ENCODE measurements around the gene SLC25A21. TPM values are rescaled to one million over a fixed set of nuclear protein-coding genes. Genes with fewer than 3 reads are reported as not detected.

The SLC25A21 gene
- total RNA-seq, 1 donor: 1.3 TPM

DNA sequence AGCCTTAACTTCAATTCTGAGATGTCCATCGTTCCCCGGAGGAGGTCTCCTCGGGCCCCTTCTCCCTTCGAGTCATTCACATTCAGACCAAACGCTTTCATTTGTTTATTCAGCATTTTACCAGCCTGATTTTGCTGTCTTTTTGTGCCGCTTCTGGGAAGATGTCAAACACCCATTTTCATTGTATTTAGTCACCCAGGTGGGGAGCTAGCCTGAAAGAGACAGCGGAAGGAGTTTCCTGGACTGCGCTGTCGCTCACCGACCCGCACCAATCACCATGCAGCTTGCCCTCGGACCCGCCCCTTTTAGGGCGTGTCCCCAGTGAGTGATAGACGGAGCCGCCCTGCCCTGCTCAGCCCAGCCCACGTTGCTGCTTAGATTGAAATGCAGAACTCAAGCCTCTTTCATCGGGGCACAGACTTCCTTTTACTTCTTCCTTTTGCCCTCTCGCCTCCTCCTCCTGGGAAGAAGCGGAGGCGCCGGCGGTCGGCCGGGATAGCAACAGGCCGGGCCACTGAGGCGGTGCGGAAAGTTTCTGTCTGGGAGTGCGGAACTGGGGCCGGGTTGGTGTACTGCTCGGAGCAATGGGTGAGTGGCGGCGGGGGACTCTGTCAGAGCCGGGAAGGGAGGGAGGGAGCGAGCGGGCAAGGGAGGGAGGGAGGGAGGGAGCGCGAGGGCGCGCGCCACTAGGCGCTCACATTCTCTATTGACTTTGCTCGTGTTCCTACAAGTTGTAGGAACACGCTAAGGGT lies 510.7 kb downstream of the SLC25A21 start, which contains the start of gene PAX9:
Gene PAX9, plus strand, starts transcription at position 355 of the 752 bp plus-strand sequence. Its CDS starts 230 bp downstream, at position 585.
- no peak within 1 kb of the TSS for H3K4me3 ChIP-seq (ENCODE audit: low read depth, low read length)
- TF ChIP-seq, protein P1, sequence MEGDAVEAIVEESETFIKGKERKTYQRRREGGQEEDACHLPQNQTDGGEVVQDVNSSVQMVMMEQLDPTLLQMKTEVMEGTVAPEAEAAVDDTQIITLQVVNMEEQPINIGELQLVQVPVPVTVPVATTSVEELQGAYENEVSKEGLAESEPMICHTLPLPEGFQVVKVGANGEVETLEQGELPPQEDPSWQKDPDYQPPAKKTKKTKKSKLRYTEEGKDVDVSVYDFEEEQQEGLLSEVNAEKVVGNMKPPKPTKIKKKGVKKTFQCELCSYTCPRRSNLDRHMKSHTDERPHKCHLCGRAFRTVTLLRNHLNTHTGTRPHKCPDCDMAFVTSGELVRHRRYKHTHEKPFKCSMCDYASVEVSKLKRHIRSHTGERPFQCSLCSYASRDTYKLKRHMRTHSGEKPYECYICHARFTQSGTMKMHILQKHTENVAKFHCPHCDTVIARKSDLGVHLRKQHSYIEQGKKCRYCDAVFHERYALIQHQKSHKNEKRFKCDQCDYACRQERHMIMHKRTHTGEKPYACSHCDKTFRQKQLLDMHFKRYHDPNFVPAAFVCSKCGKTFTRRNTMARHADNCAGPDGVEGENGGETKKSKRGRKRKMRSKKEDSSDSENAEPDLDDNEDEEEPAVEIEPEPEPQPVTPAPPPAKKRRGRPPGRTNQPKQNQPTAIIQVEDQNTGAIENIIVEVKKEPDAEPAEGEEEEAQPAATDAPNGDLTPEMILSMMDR (IDR thresholded peaks at IDR 0.05; ENCODE audit: insufficient read depth, low read depth, low read length): no peak
- DNase-seq (ENCODE audit: low read depth): no peak

DNA sequence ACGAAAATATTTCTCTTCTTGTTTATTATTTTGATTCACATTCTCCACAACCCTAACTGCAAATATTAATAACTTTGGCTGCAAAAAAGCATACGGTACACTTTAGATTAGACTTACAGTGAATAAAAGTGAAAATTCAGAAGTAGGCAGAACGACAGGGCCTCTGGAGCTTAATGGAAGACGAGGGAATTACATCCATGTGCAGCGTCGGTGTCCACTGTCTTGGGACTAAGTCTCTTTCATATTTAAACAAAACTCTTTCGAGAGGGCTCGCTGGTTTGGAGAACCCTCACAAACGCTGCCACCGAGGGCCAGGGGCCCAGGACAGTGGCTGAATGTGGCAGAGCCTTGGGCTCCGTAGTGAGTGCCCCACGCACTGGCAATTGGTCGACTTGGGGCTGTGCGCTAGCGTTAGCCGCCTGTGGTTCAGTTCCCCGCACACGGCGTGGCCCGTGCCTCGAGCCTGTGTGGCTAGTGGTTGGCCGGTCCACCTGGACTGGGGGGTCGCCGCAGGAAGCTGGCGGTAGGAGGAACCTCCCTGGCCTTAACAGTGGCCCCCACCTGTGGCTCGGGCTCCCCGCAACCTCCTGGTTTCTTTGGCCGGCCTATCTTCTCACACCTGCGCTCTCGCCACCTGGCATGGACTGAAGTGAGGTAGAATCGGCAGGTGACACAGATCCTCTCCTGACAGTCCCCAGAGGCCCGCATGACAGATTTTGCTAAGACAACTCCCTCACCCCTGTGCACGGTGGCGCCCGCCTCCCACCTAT lies 511.5 kb downstream of the SLC25A21 start:
- TF ChIP-seq, protein P1 (IDR thresholded peaks at IDR 0.05; ENCODE audit: insufficient read depth, low read depth, low read length): no peak
- H3K4me3 ChIP-seq (ENCODE audit: low read depth, low read length): no peak overlapping the region
- DNase-seq (ENCODE audit: low read depth): no peak

DNA sequence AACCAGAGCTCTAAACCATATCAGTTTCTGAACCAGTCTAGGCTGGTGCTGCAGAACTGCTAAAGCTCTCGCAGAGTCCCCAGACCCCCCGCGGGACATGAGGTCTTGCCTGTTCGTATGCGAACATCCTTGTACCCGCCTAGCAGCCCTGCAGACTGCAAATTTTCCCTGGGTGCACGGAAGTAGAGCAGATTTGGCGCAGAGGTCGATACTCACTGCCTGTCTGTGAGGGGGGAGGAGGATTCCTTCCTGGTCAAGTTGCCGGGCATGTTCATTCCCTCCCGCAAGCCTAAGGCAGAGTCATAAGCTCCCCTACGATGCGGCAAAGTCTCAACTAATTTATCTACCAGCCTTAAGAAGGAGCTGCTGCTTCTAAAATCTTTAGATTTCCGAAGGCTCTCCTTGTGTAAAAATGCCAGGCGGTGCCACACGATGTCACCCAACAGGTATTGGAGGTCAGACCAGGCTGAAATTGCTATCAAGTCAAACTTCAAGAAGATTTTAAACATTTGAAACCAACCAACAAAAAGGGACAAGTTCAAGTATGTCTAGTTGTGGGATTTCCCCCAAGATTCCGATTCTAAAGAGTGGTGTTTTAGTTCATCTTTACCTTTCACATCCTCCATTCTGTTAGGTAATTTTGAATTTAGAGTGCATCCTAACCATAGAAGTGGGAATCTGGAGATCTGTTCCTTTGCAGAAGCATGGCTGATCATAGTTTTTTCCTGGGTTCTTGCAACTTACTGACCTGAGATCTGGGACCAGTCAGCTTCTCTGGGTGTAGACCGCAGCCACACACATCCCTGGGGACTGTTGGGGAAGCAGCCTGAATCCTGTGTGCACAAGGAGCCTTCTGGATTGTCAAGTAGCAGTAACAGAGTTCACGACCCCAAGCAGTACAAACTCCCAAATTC lies 512.3 kb downstream of the SLC25A21 start:
- DNase-seq (ENCODE audit: low read depth): no peak
- TF ChIP-seq, protein P1 (IDR thresholded peaks at IDR 0.05; ENCODE audit: insufficient read depth, low read depth, low read length): no peak
- no peak overlapping the region for H3K4me3 ChIP-seq (ENCODE audit: low read depth, low read length)

DNA sequence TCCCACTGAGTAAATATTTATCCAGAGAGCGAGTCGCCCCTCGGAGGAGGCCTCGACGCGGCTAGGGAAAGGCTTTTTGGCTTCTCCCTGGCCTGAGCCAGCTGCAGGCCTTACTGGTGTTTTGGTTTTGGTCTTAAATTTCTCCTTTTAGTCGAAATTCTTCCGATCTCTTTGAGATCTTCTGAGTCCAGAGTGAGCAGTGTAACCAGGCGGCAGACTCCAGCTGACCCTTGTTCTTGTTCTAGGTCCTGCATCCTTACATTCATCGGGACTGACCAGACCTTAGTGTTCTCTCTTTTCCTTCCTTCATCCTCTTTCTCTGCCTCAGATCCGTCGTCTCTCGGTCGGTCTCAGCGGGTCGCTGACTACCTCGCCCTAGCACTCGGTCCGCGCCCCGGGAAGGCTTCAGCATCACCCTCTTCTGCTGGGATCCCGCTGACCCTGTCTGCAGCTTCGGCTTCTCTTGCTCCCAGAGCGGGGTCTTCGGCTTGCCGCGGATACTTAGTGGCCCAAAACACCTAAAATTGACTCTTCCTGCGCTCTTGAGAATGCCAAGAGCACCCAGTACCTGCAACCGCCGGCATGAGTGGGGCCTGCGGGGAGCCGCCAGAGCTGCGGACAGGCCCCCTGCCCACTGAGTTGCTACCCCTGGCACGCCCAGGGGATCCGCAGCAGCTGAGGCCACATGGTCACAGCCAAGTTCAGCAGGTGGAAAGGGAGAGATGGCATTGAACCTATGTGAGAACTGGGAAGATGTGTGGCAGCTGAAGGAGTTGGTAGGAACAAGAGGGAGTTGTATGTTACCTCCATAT lies 513.2 kb downstream of the SLC25A21 start:
- TF ChIP-seq, protein P1 (IDR thresholded peaks at IDR 0.05; ENCODE audit: insufficient read depth, low read depth, low read length): no peak
- no peak overlapping the region for H3K4me3 ChIP-seq (ENCODE audit: low read depth, low read length)
- no peak for DNase-seq (ENCODE audit: low read depth)

DNA sequence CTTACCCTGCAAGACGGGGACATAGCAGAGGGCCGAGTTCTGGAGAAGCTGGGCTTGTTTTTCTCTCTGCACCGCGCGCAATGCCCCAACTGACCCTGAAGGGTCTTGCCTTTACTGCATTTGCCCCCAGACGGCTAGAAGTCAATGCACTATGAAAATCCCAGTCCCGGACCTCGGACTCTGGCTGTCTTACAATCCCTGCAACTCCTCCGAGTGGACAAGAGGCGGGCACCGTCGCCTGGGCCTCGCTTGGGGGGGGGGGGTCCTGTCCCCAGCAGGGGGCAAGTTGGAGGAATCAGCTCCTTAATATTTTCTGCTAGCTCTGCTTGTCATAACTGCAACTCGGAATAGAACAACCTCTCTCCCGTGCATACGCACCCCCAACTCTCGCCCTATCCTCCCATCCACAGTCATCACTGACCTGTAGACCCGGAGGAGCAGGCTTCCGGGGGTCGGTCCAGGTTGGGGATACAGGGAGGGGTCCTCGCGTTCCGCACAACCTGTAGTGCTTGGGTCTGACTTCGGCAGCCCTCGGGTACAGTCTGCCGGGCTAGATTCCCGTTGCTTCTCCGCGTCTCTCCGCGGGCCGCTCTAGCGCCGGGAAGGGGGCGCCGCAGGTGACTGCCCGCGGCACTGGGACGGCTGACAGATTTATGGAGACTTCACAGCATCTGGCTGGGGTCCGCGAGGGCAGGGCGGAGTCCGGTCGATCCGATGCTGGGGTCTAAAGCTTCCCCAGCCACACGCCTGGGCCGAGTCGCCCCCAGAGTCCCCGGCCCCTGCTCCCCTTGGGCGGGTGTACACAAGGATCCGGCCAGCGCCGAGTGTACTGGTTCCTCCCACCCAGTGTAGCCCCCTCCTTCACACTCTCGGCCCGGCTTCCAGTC lies 514.0 kb downstream of the SLC25A21 start:
- TF ChIP-seq, protein P1 (IDR thresholded peaks at IDR 0.05; ENCODE audit: insufficient read depth, low read depth, low read length): no peak
- no peak for DNase-seq (ENCODE audit: low read depth)
- no peak overlapping the region for H3K4me3 ChIP-seq (ENCODE audit: low read depth, low read length)

Measured in fibroblast of villous mesenchyme (primary cell).